ENCODE measurements around the gene ZNF665.
"Not testable (repeated sequence)": the region's sequence is repeated elsewhere in the genome, so short reads cannot be mapped to it uniquely, and the experiment has no call there.

The ZNF665 gene

DNA sequence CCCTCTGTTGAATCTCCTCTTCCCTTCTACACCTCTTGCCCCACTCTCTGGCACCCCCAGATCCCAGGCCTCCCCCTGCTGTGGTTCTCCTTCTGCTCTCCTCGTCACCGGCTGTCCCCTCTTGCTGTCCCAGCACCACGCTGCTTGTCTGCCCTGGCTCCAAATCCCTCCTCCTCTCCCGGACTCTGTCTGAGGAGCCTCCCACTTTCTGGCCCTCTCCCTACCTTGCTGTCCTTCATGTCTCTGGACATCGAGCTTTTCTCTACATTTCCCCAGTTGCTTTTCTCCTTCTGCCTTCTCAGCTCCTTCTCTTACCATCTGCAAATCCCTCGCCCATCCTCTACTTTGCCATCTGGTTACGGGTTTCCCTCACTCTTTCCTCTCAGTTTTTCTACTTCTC, 35.5 kb downstream of the ZNF665 start:
- DNase-seq (ENCODE audit: low read depth in 2 of 2): no peak

DNA sequence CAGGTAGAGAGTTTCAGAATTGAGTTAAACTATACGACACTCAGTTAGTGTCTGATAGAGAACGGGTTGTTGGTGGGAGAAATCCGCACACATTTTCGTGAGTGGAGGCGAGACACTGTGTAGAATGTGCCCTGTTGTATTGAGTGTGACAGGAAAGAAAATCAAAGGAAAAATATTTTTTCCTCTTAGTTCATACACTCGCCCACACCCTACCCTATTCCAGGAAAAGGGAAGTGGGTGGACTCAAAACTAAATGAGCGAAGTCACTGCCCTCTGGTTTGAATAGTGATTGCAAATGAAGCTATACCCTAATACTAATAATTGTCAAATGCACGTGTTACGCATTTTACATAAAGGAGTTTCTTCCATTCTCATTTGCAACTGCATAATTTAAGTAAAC, 36.3 kb downstream of the ZNF665 start:
- DNase-seq (ENCODE audit: low read depth in 2 of 2): no peak

DNA sequence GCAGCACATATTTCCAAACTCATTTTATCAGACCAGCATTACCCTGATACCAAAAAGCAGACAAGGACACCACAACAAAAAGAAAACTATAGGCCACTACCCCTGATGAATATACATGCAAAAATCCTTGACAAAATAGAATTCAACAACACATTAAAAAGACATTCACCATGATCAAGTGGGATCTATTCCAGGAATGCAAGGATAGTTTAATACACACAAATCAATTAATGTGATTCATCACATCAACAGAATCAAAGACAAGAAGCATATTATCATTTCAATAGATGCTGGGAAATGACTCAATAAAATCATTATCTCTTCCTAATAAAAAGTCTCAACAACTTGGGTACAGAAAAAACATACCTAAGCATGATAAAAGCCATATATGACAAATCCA, 45.5 kb downstream of the ZNF665 start:
- DNase-seq (ENCODE audit: low read depth in 2 of 2): no peak

DNA sequence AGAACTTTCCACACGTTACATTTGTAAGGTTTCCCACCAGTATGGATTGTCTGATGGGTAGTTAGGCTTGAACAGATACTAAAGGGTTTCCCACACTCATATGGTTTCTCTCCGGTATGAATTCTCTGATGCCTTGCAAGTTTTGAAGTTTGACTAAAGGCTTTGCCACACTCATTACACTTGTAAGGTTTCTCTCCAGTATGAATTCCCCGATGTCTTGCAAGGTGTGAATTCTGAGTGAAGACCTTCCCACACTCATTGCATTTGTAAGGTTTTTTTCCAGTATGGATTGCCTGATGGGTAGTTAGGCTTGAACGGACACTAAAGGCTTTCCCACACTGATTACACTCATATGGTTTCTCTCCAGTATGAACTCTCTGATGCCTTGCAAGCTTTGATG, 52.8 kb downstream of the ZNF665 start:
- no peak for DNase-seq (ENCODE audit: low read depth in 2 of 2)

DNA sequence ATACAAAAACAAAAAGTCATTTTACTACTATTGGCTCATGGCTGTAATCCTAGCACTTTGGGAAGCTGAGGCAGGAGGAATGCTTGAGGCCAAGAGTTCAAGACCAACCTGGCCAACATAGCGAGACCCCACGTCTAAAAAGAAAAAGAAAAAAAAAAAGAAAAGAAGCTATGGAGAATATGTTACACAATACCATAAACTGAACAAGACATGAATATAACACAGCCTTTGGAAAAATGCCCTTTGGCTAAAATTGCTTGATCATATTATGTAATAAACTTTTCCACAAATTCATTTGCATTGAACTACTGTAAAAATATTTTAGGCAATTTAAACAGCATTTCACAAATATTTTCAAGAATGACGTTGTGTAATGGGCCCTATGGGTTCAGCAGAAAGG, 56.7 kb downstream of the ZNF665 start:
- DNase-seq (ENCODE audit: low read depth in 2 of 2): no peak

DNA sequence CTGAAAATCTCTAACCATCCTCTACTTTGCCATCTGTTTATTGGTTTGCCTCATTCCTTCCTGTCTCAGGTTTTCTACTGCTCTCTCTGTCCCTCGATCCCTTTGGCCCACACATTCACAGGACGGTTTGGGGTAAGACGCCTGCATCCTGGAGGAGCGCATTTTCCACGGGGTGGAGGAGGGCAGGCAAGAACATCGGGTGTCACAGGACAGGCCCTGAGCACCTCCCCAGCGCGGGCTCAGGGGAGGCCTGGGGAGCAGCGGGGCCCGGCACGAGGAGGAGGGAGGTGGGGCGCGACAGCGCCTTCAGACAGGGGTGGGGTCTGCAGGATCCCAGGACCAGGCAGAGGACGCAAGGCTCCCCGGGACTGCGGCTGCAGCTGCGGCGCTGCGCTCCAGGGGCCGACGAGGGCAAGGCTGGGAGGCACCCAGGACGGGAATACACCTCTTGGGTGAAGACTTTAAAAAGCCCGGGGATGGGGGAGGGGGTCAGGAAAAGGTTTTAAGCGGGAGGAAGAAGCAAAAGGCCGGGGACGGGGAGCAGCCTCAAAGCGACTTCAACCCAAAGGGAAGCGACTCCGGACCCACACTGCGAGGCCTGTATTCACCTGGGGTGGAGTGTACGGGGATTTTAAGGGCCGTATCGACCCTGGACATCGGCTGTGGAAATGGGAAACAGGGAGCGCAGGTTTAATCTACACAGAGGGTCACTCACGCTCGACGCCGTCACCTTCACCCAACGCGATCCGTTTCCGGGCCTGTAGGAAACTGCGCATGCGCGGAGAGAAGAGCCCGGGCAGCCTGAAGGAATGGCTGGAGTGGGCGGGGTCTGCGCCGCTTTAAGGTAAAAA, 60.8 kb downstream of the ZNF665 start, which contains the start of gene ZNF415:
ZNF415 (minus strand) TSS at position 770 of the 851 bp plus-strand sequence. CDS start 10,234 bp downstream, outside the sequence.
- peak; percentile 25 to 46 for DNase-seq (ENCODE audit: low read depth in 2 of 2)

DNA sequence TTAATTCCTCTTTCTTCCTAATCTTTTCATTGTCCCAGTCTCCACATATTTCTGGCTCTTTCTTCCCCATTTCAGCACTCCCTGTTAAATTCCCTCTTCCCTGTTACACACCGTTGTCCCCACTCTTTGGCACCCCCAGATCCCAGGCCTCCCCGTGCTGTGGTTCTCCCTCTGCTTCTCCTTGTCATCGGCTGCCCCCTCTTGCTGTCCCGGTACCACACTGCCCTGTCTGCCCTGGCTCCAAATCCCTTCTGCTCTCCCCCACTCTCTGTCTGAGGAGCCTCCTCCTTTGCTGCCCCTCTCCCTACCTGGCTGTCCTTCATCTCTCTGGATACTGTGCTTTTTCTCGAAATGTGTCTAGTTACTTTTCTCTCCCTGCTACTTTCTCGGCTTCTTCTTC, 61.4 kb downstream of the ZNF665 start:
- no peak for DNase-seq (ENCODE audit: low read depth in 2 of 2)

DNA sequence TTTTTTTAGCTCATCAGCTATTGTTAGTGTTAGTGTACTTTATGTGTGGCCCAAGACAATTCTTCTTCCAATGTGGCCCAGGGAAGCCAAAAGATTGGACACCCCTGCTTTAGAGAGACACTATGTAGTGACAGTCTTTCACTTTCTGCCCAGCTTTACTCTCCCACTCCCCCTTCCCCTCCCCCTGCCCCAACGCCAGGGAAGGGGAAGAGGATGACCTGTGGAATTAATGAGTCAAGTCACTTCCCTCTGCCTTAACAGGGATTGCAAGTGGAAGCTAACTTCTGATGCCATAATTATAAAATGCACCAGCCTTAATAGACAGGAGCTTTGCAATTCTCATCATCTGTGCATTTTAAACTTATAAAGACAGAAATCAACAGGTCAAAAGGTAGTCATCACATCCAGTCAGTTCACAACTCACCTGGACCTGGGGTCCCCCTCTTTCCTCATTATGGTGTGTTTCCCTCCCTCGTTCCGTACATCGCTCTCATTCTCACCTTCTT, 62.0 kb downstream of the ZNF665 start:
- no peak for DNase-seq (ENCODE audit: low read depth in 2 of 2)

DNA sequence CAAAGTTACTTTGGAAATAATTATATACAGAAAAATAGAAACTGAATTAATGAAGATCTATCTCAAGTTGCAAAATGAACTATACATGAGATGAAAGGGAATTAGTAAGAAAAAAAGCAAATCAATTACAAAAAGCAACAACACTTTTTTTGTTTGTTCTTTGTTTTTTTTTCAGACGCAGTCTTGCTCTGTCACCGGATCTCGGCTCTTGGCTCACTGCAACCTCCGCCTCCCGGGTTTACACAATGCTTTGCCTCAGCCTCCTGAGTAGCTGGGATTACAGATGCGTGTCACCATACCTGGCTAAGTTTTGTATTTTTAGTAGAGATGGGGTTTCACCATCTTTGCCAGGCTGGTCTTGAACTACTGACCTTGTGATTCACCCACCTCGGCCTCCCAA, 62.7 kb downstream of the ZNF665 start:
- DNase-seq (ENCODE audit: low read depth in 2 of 2): no peak

DNA sequence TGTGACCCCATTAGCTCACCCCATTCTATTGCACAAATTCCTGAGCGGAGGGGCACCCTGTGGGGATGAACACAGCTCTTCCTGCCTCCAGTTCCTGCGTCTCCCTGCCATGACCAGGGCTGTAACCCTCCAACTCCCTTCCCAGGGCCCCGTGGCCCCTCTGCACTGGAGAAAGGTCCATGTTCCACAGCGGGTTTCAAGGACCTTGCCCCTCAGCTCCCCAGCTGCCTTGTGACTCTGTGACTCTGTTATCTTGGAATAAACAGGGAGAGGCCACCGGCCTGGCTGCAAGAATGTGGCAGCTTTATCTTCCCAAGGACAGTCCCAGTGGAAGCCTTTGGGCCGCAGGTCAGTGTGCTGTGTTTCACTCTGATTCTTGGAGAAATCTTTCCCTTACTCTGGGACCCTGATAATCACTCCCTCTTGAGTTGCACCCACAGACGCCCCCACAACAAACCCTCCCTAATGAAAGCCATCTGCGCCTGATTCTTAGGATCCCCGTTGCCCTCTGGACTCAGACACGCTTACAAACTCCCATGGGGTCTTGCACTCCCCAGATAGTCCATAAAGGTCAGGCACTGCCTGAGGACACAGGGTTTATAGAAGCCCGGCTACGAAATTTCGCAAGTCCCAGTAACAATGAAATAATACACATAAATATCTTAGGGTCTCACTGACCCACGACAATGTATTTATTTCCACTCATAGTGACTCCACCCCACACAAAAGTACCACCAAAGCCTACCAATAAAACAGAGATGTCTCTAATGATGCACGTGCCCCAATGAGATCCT, 66.2 kb downstream of the ZNF665 start:
- not testable (repeated sequence) for DNase-seq (ENCODE audit: low read depth in 2 of 2)

DNA sequence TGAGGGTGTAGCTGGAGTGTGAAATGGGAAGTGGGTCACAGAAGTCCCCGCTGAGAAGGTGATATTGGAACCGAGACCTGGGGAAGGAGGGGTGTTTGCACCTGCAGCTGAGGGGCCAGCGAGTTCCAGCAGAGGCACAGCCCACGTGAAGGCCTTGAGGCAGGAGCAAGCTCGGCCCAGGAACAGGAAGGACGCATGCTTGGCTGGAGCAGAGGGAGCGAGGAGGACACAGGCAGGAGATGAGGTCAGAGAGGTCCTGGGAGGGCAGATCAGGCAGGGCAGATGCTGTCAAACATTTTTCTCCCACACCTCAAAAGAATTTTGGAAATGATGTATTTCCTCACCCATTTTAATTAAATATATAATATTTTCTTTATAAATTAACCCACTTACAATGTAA, 69.8 kb downstream of the ZNF665 start:
- no peak for DNase-seq (ENCODE audit: low read depth in 2 of 2)

All from fibroblast of skin of left biceps (primary cell).